Loucy (cell line): Measurements from ENCODE around the gene CUL3.

Experiments
- EZH2phosphoT487 ChIP-seq: fragments of 200-600 bp; IDR thresholded peaks from 2 replicates; pipeline ENCODE4 v1.6.1; 2018; ENCODE audit warnings: antibody characterized with exemption, mild to moderate bottlenecking, moderate library complexity, borderline replicate concordance
- TF ChIP-seq, protein P1 (sequence below): fragments of 200-600 bp; sonication (generic); conservative IDR thresholded peaks from 2 replicates; pipeline ENCODE4 v1.5.1; 2014; ENCODE audit warnings: mild to moderate bottlenecking, antibody characterized with exemption, low read length

DNA sequence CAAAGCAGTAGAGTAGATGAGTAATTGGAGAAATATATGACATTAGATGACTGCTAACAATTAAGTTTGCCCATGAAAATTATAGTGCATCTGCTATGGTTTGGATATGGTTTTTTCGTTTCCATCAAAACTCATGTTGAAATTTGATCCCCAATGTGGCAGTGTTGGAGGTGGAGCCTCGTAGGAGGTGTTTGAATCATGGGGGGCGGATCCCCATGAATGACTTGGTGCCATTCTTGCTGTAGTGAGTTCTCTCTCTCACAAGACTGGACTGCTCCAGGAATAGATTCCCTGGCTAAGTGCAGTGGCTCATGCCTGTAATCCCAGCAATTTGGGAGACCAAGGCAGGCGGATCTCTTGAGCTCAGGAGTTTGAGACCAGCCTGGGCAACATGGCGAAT, 9.7 kb upstream of the CUL3 start:
- TF ChIP-seq, protein P1, sequence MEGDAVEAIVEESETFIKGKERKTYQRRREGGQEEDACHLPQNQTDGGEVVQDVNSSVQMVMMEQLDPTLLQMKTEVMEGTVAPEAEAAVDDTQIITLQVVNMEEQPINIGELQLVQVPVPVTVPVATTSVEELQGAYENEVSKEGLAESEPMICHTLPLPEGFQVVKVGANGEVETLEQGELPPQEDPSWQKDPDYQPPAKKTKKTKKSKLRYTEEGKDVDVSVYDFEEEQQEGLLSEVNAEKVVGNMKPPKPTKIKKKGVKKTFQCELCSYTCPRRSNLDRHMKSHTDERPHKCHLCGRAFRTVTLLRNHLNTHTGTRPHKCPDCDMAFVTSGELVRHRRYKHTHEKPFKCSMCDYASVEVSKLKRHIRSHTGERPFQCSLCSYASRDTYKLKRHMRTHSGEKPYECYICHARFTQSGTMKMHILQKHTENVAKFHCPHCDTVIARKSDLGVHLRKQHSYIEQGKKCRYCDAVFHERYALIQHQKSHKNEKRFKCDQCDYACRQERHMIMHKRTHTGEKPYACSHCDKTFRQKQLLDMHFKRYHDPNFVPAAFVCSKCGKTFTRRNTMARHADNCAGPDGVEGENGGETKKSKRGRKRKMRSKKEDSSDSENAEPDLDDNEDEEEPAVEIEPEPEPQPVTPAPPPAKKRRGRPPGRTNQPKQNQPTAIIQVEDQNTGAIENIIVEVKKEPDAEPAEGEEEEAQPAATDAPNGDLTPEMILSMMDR: no peak
- no peak for TF ChIP-seq EZH2phosphoT487
